Jurkat, Clone E6-1 (cell line): ENCODE results near the gene HOXC11.

Source experiments
- DNase-seq: peaks from one replicate; pipeline ENCODE4 v3.0.0-alpha.2; 2011; ENCODE audit warnings: low read depth, low spot score
- H3K4me3 ChIP-seq: 2 replicates; pipeline ENCODE4 v1.5.1; 2011; ENCODE audit warnings: mild to moderate bottlenecking, low read length, control low read depth, moderate library complexity

HOXC11 gene

DNA sequence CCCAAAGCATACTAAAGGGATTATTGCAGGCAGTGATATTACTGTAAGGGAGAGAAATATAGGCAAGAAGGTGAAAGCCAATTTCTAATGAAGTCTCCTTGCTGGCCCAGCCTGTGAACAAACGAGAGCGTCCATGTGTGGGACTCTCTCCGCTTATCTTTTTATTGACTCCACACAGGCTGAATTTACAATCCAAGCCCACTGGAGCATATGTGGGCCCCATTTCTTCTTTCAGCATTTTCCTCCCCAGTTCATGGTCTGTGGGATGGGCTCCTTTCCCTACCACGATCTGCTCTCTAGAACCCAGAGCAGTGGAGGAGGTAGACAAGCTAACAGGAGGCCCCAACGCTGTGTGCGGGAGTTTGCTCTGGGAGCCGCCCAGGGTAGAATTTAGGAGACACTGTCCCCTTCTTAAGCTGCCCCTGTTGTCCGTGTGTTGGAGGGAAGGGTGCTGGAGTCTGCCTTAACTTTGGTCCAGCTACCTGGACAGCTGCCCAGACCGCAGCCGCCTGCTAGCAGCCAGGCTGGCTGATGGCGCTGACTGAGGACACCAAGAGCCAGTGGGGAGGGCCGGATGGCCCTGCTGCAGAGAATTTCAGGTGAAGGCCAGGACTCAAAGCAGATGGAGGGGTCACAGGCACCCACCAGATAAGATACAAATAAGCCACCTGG is 3.2 kb upstream of the HOXC11 start:
- no peak overlapping the region for H3K4me3 ChIP-seq
- no peak for DNase-seq

DNA sequence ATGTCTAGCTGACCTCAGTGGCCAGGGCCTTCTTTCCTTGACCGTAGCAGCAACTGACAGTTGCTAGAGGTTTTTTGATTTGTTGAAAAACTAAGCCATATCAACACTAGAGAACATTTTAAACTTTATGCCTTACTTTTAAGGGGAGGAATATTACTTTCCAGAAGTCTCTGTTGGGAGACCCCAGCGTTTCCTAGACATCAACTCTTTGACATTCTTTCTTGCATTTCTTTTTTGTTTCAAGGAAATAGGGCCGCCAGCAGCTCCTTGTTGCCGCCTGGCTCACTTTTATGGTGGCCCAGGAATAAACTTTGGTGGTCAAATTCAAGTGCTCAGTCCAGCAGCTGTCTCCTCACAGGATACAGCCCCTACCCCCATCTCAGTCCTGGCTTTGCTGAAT is 2.5 kb upstream of the HOXC11 start:
- DNase-seq, result no peak
- H3K4me3 ChIP-seq, result no peak overlapping the region

DNA sequence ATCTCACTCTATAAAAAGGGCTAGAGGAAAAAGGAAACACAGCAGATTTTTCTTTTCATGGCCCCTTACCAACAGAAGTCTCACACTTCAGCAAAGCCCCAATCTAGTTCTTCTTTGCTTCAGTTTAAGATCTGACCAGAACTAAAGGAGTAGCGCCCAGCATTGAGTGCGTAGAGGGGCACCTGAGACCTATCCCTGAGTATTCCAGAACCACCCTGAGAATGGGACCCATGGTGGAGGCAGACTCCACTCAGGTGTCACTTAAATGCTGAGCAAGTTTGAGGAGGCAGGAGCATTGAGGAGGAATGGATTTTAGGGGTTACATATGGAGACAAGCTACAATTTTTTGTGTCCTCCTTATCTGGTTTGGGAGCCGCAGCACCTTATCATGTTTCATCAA is 1.8 kb upstream of the HOXC11 start:
- no peak for DNase-seq
- H3K4me3 ChIP-seq, result no peak overlapping the region

DNA sequence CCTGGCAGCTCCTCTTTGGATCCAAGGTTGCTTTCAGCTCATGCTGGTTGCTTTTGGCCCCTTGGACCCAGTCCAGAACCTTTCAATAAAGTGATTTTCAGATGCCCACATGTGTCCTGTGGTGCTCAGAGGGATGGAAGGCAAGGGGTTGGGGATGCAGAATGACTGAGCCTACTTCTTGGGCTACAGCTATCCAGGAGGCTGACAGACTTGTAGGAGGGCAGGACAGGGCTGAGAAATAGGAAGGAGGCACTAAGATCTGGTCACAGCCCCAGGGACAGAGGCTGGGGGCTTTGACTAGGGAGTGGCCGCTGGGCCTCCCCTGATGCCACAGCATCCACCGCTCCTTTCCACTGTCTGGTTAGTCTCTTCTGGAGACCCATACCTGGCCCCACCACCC is 1.2 kb upstream of the HOXC11 start:
- H3K4me3 ChIP-seq, result no peak overlapping the region

DNA sequence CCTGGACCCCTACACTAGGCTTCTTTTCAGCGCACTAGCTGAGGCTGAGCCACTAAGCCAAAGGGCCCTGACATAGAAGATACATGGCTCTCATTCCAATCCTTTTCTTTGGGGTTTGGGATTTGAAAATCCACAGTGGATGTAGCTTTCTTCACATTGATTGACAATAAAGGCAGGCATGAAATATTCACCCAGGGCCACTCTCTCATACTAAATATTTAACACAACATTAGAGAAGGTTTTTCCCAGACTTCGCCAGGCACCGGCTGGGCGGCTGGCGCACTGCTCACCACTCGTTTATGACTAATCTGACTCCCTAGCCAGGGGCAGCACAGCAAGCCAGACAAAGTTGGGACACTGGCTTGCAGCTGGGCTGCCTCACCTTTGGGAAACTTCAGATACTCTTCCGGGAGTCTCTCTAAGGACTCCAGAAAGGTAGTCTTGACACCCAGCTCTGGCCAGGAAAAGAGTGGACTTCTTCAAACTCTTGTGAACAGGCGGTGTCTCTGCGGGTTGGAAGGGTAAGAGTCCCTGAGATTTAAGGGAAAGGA is 699 bp upstream of the HOXC11 start:
- no peak for DNase-seq
- no peak overlapping the region for H3K4me3 ChIP-seq

More for the DNA sequence above, 1.2 kb upstream of the HOXC11 start:
- DNase-seq, result no peak

DNA sequence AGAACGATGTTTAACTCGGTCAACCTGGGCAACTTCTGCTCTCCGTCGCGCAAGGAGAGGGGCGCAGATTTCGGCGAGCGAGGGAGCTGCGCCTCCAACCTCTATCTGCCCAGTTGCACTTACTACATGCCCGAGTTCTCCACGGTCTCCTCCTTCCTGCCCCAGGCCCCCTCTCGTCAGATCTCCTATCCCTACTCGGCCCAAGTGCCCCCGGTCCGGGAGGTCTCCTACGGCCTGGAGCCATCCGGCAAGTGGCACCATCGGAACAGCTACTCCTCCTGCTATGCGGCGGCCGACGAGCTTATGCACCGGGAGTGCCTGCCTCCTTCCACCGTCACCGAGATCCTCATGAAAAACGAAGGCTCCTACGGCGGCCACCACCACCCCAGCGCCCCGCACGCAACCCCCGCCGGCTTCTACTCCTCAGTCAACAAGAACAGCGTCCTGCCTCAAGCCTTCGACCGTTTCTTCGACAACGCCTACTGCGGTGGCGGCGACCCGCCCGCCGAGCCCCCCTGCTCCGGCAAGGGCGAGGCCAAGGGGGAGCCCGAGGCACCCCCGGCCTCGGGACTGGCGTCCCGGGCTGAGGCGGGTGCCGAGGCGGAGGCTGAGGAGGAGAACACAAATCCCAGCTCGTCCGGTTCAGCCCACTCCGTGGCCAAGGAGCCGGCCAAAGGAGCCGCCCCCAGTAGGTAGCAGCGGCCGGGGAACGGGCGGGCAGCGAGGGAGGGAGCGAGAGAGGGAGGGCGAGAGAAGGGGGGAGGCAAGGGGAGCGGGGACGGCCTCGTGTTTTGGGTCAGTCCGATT is 513 bp downstream of the HOXC11 start:
- no peak overlapping the region for H3K4me3 ChIP-seq
- no peak for DNase-seq

DNA sequence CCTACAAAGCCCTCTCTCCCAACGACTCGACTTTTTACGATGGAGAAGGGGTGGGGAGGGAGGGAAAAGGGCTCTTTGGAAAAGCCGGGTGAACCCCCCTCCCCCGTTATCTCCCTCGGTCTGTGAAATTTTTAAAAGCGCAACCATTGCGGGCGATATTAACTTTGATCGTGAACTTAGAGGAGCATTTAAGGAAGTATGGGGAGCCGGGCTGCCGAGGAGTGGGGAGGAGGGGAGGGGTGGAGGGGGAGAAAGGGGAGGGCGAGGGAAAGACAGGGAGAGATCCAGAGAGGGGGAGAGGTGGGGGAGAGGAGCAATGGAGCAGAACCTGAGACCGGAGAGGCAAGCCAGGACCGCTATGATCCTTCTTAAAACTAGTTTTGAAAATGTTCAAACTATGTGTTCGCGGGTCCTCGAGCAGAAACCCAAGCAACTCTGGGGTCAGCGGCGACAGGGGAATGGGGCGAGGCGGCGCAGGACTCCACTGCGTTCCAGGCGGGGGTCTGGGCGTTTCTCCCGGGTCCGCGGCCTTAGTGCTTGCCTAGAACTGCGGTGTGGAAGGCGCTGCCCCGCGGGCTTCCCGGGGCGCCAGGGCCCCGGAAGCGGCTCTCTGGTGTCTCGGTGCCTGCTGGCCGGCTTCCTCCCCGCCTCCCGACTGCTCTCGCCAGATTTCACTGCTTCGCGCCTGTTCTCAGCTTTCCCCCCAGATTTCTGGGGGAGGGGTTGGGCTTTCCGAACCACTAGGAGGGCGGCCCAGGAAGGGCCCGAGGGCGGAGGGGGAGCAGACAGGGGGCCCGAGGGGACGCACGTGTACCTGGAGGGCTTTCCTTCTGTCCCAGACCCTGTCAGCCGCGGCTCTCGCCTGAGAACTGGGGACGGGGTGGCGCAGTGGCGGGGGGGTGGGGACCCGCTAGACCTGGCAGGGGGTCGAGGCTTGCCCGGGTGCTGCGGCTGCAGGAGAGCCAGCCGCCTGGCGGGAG is 1.4 kb downstream of the HOXC11 start, which contains the start of gene HOTAIR:
HOTAIR (minus strand) TSS at position 871 of the 980 bp plus-strand sequence.
- H3K4me3 ChIP-seq, result peak within 1 kb of the TSS; percentile 49
- DNase-seq, result no peak

DNA sequence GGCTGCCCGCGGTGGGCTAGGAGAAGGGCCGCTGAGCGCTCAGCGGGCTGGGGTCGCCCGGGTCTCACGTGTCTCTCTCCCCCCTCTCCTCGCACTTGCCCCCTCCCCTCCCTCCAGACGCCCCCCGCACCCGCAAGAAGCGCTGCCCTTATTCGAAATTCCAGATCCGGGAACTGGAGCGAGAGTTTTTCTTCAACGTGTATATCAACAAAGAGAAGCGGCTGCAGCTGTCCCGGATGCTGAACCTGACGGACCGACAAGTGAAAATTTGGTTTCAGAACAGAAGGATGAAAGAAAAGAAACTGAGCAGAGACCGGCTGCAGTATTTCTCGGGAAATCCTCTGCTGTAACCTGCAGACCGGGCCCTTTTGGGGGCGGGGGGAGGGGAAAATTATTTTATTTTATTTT is 2.1 kb downstream of the HOXC11 start:
- no peak for DNase-seq
- peak overlapping the region; percentile 49 for H3K4me3 ChIP-seq

DNA sequence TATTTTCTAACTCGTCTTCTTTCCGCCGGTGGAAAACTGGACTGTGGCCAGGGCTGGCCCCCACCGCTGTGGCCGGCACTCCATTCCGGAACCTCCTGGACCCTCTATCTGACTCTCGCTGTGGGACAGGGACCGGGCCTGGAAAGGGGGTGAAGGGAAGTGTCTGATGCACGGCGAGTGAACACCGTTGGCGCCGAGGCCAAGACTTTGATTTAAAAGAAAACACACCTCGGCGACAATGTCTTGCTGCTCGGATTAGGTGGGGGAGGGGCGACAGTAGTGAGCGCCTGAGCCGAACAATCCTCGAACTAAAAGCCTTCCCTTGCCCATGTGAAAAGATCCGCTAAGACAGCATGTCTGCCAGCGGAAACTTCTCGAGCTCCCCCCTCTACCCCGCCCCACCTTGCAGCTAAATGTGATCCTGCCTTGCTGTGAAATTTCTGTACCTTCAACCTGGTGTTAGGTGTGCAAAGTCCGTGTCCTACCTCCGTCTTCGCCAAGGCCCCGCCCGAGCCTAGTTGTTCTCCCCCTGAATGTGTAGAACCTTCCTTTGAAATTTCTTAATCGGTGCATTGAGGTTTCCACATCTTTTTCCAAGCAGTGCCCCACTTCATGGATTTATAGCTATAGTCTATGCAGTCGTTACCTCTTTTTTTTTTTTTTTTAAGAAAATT is 2.7 kb downstream of the HOXC11 start:
- no peak for DNase-seq
- H3K4me3 ChIP-seq, result peak overlapping the region; percentile 49

DNA sequence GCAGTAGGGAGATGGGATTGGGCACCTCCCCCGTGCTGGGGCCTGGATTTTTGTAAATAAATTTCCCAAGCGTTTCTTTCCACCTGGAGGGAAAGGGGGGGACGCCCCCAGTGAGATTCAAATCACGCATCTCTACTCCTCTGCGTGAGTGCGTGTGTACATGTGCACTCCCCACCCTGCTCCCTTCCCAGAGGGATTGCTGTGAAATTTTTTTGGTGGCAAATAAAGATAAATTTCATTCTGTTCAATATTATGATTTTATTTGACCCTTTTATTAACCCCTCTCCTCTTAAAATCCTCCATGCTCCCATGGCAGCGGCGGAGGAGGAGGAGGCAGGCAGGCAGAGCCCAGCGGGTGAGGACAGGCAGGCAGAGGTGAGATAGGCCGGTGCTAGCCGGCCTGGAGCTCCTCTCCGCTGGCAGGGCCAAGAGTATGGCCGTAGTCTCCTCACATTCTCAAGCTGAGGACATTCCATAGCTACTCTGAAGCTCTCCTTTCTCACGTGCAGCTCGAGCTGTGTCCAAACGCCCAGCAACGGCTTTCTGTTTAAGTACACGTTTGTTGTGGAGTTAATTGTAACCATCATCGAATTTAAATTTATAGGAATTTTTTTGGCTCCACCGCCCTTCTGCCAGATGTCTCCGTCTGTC is 3.4 kb downstream of the HOXC11 start:
- no peak overlapping the region for H3K4me3 ChIP-seq
- no peak for DNase-seq

DNA sequence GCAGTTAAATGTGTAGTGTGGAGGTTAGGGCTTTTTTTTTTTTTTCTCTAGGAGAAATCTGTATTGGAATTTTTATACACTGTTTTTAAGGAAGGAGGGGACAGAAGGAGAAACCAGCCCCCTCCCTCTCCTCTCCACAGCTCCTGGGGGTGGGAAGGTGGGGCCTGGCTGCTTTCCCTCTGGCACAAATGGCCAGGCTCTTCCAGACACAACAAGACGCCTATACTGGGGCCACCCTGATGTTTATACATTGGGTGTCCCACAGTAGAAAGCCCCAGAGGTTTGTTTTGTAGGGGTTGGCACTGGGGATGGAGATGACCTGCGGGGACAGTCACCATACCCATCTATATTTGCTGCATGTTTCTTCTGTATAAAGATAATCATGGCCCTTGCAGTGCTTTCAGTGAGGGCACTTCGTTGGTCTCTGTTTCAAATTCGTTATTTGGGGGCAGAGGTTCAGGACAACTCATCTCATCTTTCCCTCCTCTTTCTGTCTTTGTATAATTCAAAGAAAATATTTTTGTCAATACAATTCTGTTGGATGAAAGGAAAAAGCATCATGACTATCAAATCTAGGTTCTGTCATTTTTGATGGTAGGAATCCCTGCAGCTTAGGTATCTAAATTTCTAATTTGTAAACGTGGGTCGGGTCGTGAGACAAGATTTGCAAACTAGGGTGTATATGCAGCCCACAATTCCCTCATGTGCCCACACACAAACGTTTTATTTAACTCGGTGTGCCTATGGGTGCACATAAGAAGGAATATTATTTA is 4.1 kb downstream of the HOXC11 start:
- DNase-seq, result no peak
- no peak overlapping the region for H3K4me3 ChIP-seq

DNA sequence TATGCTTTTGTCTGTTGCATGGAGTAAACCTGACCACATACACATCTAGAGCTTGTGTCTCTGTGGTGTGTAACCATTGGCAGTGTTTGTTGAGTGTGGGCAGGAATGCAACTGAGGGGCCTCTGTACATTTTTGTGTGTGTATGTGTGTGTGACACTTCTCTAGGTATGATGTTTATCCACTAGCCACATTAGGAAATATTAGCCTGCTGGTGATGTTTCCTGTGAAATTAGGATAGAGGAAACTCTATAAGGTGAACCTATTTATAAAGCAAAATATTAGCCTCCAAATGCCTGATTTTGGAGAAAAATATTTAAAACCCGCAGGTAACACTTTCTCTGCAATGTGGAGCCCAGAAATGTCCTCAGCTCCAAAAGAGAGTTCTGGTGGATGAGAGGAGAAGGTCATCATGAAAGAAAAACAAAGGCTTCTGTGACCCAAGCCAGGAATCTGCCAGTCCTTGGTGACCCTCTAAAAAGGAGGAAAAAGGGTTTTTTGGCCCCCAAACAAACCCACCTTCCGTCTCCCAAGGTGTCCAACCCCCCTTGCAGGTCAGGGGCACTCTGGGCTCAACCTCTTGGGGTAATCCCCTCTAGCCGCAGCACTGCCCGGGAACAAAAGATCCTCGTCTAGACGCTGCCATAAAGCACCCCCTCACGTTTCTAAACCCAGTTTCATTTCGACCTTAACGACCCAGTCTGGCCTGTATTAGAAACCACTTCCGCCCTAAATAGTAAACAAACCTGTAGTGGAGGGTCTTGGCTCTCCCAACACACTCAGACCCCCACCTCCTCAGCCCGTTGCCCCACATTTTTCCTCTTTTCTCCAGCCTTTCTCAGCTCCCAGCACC is 4.9 kb downstream of the HOXC11 start:
- H3K4me3 ChIP-seq, result no peak overlapping the region; the same call in 1 of the 2 replicates
- DNase-seq, result no peak

DNA sequence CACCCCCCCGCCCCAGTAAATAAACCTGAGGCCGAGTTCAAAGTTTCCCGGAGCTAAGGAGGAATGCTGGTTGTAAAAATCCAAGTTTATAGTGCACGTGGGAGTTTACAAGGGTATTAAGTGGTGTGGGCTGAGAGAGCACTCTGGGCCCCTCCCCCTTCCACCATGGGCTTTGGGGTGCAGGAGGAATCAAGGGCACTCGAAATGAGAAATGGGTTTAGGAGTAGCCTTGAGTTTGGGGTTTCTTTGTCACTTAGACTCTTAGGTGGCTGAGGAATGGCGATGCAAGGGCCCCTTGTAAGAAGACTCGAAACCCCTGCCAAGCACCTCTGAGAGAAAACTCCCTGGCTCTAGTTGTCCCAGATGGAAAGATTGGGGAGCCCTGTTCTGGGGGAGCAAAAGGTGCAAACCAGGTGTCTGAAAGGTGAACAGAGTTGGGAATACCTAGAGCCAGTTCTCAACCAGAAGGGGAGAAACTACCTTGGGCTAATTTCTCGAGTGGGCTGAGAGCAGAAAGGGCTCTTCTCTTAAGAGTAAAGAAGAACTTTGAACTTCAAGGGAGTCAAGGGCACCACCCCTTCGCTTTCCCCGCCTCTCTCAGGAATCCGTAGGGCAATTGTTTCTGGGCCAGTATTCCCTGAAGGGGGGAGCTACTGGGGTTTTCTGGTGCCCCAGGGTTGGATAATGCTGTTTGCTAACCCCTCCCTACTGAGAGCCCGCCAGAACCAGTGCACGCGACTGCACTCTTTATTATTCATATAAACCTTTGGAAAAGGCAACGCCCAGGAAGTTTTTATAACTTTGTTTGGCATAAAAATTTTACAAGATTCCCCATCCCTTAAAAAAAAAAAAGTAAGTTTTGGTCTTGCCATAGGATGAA is 5.8 kb downstream of the HOXC11 start:
- no peak for DNase-seq
- H3K4me3 ChIP-seq, result no peak overlapping the region

DNA sequence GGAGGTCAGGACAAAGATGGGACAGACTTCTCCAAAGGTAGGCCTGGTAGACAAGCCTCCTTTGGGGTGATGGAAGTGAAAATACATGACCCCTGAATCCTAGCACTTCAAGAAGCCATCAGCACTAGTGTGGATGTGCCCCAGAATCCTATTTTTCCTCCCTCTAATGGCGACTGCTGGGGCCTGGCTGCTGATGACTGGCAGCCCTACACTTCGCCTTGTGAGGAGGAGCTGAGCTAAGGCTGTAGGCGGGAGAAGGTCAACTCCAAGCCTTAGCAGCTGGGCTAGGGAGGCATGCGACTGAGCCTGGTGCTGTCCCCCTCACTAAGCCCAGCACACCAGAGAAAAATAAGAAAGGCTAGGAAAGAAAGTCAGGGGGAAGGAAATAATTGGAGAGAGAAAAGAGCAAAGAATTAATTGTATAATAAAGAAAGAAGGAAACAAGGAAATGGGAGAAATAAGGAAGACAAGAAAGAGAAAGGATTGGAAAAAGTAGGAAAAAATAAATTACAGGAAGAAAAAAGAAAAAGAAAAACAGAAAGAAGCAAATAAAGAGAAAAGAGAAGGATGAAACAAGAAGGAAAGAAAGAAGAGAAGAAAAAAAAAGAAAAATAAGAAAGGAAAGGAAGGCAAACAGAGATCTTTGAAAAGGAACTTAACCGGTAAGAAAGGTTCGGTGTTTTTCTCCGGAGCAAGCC is 7.3 kb downstream of the HOXC11 start:
- no peak for DNase-seq
- no peak overlapping the region for H3K4me3 ChIP-seq

DNA sequence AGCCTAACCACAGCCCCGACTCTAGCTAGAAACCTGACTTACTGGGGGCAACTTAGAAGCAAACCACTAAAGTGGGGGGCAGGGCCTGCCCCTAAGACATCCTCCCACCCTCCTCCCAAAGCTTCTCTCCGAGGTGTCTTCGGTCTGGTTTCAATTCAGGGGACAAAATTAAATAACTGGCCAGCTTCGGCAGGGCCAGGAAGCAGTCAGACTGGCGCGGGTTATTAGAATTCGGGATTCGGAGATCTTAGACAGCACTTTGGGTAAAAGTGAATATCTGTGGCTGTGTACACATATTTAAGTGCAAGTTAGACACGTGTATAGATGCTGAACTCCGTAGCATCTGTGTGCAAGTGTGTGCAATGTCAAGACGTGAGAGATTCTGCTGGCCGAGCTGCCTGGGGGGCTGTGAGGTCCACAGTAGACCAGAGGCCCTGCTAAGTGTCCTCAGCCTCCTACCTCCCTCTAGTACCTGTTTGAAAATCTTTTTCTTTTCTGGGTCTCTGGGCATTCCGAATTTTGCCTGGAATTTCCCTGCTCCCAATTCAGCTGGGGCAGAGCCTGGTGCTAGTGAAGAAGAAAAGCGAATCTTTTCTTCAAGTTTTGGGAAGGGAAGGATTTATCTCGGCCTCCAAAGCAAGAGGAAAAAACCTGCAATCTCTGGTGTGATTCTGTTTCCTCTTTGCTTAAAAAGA is 8.0 kb downstream of the HOXC11 start:
- peak; percentile 69 for DNase-seq
- no peak overlapping the region for H3K4me3 ChIP-seq
